ENCODE measurements around the gene NFKB2. TPM values are rescaled to one million over a fixed set of nuclear protein-coding genes. Genes with fewer than 3 reads are reported as not detected.

Gene NFKB2
- total RNA-seq, 1 donor from 2014 or later, result 39.9 TPM

DNA sequence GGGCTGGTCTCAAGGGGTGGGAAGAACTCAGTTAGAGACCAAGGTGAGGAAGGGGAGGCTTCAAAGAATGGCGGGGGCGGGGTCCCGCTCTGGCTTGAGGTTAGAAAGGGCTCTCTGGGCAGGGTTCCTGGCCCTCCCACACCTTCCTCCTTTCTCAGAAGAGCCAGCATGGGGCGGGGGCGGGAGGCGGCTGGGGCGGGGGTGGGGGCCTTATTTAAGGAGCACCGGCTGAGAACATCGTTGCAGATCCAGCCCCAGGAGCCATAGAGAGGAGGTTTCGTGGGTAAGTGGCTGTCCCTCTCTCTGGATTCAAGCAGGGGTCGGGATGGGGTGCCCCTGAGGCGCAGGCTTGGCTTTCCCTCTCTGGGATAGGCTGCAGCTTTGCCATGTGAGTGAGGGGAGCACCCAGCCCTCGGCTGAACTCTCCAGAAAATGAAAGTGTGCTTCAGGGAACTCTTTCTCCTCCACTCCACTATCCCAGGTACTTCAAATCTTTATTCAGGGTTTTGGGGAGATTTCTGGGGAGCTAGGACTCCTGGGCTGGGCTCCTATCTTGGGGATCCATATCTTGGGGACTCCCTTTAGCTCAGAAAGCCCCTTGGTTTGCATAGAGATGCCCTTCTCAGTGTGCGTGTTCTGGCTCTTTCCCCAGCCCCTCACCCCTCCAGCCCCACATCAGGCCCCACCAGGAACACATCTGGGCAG, 40.2 kb downstream of the NFKB2 start:
- H3K27ac Mint-ChIP-seq (ENCODE audit: unreplicated experiment), result no peak overlapping the region
- H3K4me1 Mint-ChIP-seq (ENCODE audit: low read depth, unreplicated experiment), result peaks cover 10% of the 10 kb centered on the region
- Histone ChIP-seq H2AFZ (ENCODE audit: low read depth, low read length) (peak overlapping the region; percentile 74), H4K20me1 (ENCODE audit: insufficient read depth, low read length) (no peaks in the 10 kb centered on the region), H3K9ac (ENCODE audit: low read length) (no peak overlapping the region), H3K36me3 (ENCODE audit: insufficient read depth, low read length) (no peaks in the 10 kb centered on the region), H3K9me3 (ENCODE audit: insufficient read depth, low read depth, low read length) (no peaks in the 10 kb centered on the region), H3K4me1 (ENCODE audit: insufficient read depth, low read length) (peaks cover 18% of the 10 kb centered on the region), H3K27ac (ENCODE audit: low read depth, low read length) (no peak overlapping the region), H3K79me2 (ENCODE audit: insufficient read depth, low read length) (peaks cover 12% of the 10 kb centered on the region), H3K4me2 (ENCODE audit: low read length) (peak overlapping the region; percentile 70), H3K4me3 (ENCODE audit: insufficient read depth, low read depth, low read length) (peak overlapping the region; percentile 9), H3K27me3 (ENCODE audit: insufficient read depth, low read length) (no peaks in the 10 kb centered on the region)
- H3K27me3 Mint-ChIP-seq (ENCODE audit: low read depth, unreplicated experiment), result peaks cover 10% of the 10 kb centered on the region
- DNase-seq (ENCODE audit: low read depth) (no peak), FAIRE-seq (no peak)
- no peak for TF ChIP-seq EZH2 (IDR thresholded peaks at IDR 0.05; ENCODE audit: insufficient read depth, low read length)
- TF ChIP-seq, protein P1, sequence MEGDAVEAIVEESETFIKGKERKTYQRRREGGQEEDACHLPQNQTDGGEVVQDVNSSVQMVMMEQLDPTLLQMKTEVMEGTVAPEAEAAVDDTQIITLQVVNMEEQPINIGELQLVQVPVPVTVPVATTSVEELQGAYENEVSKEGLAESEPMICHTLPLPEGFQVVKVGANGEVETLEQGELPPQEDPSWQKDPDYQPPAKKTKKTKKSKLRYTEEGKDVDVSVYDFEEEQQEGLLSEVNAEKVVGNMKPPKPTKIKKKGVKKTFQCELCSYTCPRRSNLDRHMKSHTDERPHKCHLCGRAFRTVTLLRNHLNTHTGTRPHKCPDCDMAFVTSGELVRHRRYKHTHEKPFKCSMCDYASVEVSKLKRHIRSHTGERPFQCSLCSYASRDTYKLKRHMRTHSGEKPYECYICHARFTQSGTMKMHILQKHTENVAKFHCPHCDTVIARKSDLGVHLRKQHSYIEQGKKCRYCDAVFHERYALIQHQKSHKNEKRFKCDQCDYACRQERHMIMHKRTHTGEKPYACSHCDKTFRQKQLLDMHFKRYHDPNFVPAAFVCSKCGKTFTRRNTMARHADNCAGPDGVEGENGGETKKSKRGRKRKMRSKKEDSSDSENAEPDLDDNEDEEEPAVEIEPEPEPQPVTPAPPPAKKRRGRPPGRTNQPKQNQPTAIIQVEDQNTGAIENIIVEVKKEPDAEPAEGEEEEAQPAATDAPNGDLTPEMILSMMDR (IDR thresholded peaks at IDR 0.05; ENCODE audit: insufficient read depth, low read depth, low read length), result no peak
- H3K36me3 Mint-ChIP-seq (ENCODE audit: low read depth, unreplicated experiment), result no peaks in the 10 kb centered on the region
- peak overlapping the region; percentile 60 for H3K4me3 Mint-ChIP-seq (ENCODE audit: unreplicated experiment)
- no peaks in the 10 kb centered on the region for H3K9me3 Mint-ChIP-seq (ENCODE audit: unreplicated experiment)

DNA sequence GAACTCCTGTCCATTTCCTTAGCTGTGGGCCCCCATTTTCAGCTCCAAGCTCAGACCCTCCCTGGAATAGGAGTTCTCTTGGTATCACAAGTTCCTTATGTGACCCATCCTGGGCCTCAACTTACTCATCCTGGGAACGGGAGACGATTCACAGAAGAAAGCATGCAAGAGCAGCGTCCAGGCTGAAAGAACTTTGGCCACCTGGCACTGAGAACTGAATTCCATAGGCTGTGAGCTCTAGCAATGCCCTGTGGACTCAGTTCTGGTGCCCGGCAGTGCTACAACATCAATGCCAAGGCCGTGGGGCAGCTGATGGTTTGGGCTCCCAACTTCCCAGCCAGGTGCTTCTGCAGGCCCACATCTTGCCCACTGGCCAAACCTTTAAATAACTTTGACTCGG, 40.8 kb downstream of the NFKB2 start:
- H3K4me3 ChIP-seq (ENCODE audit: insufficient read depth, low read depth, low read length), result no peak overlapping the region
- H3K9me3 Mint-ChIP-seq (ENCODE audit: unreplicated experiment), result no peaks in the 10 kb centered on the region
- H3K79me2 ChIP-seq (ENCODE audit: insufficient read depth, low read length), result peaks cover 11% of the 10 kb centered on the region
- H3K9ac ChIP-seq (ENCODE audit: low read length), result no peak overlapping the region
- H2AFZ ChIP-seq (ENCODE audit: low read depth, low read length), result no peak overlapping the region
- H3K4me2 ChIP-seq (ENCODE audit: low read length), result peak overlapping the region; percentile 70
- H3K9me3 ChIP-seq (ENCODE audit: insufficient read depth, low read depth, low read length), result no peaks in the 10 kb centered on the region
- no peaks in the 10 kb centered on the region for H3K36me3 Mint-ChIP-seq (ENCODE audit: low read depth, unreplicated experiment)
- H3K4me1 ChIP-seq (ENCODE audit: insufficient read depth, low read length), result peaks cover 18% of the 10 kb centered on the region
- FAIRE-seq (no peak), DNase-seq (ENCODE audit: low read depth) (no peak)
- H4K20me1 ChIP-seq (ENCODE audit: insufficient read depth, low read length), result no peaks in the 10 kb centered on the region
- no peaks in the 10 kb centered on the region for H3K27me3 ChIP-seq (ENCODE audit: insufficient read depth, low read length)
- H3K4me3 Mint-ChIP-seq (ENCODE audit: unreplicated experiment), result peak overlapping the region; percentile 40
- H3K27ac Mint-ChIP-seq (ENCODE audit: unreplicated experiment), result no peak overlapping the region
- H3K27me3 Mint-ChIP-seq (ENCODE audit: low read depth, unreplicated experiment), result peaks cover 10% of the 10 kb centered on the region
- TF ChIP-seq EZH2 (IDR thresholded peaks at IDR 0.05; ENCODE audit: insufficient read depth, low read length), result no peak
- TF ChIP-seq, protein P1 (IDR thresholded peaks at IDR 0.05; ENCODE audit: insufficient read depth, low read depth, low read length), result no peak
- no peak overlapping the region for H3K27ac ChIP-seq (ENCODE audit: low read depth, low read length)
- H3K36me3 ChIP-seq (ENCODE audit: insufficient read depth, low read length), result no peaks in the 10 kb centered on the region
- H3K4me1 Mint-ChIP-seq (ENCODE audit: low read depth, unreplicated experiment), result peaks cover 10% of the 10 kb centered on the region

GRCh38 chr10:102437515-102437914, 42.0 kb downstream of the NFKB2 start:
- no peak overlapping the region for H3K4me3 Mint-ChIP-seq (ENCODE audit: unreplicated experiment)
- no peak overlapping the region for H3K27ac Mint-ChIP-seq (ENCODE audit: unreplicated experiment)
- Histone ChIP-seq H3K4me1 (ENCODE audit: insufficient read depth, low read length) (peaks cover 11% of the 10 kb centered on the region), H3K4me3 (ENCODE audit: insufficient read depth, low read depth, low read length) (no peak overlapping the region), H2AFZ (ENCODE audit: low read depth, low read length) (no peak overlapping the region), H3K9me3 (ENCODE audit: insufficient read depth, low read depth, low read length) (no peaks in the 10 kb centered on the region), H3K4me2 (ENCODE audit: low read length) (no peak overlapping the region), H3K36me3 (ENCODE audit: insufficient read depth, low read length) (no peaks in the 10 kb centered on the region), H3K79me2 (ENCODE audit: insufficient read depth, low read length) (no peaks in the 10 kb centered on the region), H3K27me3 (ENCODE audit: insufficient read depth, low read length) (peaks cover 5% of the 10 kb centered on the region), H3K27ac (ENCODE audit: low read depth, low read length) (no peak overlapping the region), H3K9ac (ENCODE audit: low read length) (no peak overlapping the region), H4K20me1 (ENCODE audit: insufficient read depth, low read length) (no peaks in the 10 kb centered on the region)
- H3K27me3 Mint-ChIP-seq (ENCODE audit: low read depth, unreplicated experiment), result peaks cover 12% of the 10 kb centered on the region
- no peak for FAIRE-seq
- H3K4me1 Mint-ChIP-seq (ENCODE audit: low read depth, unreplicated experiment), result peaks cover 6% of the 10 kb centered on the region
- no peaks in the 10 kb centered on the region for H3K36me3 Mint-ChIP-seq (ENCODE audit: low read depth, unreplicated experiment)
- TF ChIP-seq EZH2 (IDR thresholded peaks at IDR 0.05; ENCODE audit: insufficient read depth, low read length), result no peak
- no peak for DNase-seq (ENCODE audit: low read depth)
- no peaks in the 10 kb centered on the region for H3K9me3 Mint-ChIP-seq (ENCODE audit: unreplicated experiment)

Measured in astrocyte (in vitro differentiated cells and primary cell).